ENCODE measurements around the gene TUBA3E. TPM values are rescaled to one million over a fixed set of nuclear protein-coding genes. Genes with fewer than 3 reads are reported as not detected.
"Not testable (repeated sequence)": the region's sequence is repeated elsewhere in the genome, so short reads cannot be mapped to it uniquely, and the experiment has no call there.

The TUBA3E gene
- total RNA-seq, 2 donors from 2014 or later = not detected

DNA sequence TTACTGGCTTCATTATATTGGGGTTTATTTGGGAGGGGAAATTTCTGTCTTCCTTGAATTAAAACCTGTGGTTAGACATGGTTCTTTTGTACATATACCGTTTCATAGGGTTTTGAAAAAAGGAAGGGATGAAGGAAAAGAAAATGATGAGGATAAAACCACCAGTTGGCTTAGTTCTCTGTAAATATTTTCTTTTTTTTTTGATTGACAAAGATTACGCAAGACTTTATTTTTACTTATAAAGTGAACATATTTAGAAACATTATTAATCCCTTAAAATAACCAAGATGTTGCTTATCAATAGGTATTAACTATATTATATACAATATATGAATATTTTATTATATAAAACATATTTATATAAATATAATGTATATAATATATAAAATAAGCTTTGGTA lies 45.1 kb upstream of the TUBA3E start:
- H3K27me3 Mint-ChIP-seq (ENCODE audit: insufficient read depth) = peaks cover 29% of the 10 kb centered on the region
- Histone ChIP-seq H3K27me3 (ENCODE audit: control insufficient read depth, insufficient read depth, low read length, poor library complexity, severe bottlenecking) (peaks cover 9% of the 10 kb centered on the region), H3K9ac (ENCODE audit: extremely low read depth, low read length, poor library complexity, severe bottlenecking) (no peak overlapping the region), H3K36me3 (ENCODE audit: control insufficient read depth, insufficient read depth, low read length) (no peaks in the 10 kb centered on the region), H3K4me3 (ENCODE audit: low read length) (no peak overlapping the region), H3K4me1 (ENCODE audit: control insufficient read depth, insufficient read depth, low read length) (no peaks in the 10 kb centered on the region), H3K27ac (ENCODE audit: low read depth, low read length) (no peak overlapping the region), H3K9me3 (ENCODE audit: control insufficient read depth, low read length) (no peaks in the 10 kb centered on the region)
- TF ChIP-seq, protein P1, sequence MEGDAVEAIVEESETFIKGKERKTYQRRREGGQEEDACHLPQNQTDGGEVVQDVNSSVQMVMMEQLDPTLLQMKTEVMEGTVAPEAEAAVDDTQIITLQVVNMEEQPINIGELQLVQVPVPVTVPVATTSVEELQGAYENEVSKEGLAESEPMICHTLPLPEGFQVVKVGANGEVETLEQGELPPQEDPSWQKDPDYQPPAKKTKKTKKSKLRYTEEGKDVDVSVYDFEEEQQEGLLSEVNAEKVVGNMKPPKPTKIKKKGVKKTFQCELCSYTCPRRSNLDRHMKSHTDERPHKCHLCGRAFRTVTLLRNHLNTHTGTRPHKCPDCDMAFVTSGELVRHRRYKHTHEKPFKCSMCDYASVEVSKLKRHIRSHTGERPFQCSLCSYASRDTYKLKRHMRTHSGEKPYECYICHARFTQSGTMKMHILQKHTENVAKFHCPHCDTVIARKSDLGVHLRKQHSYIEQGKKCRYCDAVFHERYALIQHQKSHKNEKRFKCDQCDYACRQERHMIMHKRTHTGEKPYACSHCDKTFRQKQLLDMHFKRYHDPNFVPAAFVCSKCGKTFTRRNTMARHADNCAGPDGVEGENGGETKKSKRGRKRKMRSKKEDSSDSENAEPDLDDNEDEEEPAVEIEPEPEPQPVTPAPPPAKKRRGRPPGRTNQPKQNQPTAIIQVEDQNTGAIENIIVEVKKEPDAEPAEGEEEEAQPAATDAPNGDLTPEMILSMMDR (conservative IDR thresholded peaks at IDR 0.05) = no peak
- no peaks in the 10 kb centered on the region for H3K4me1 Mint-ChIP-seq
- no peak overlapping the region for H3K27ac Mint-ChIP-seq
- DNase-seq = no peak
- peaks cover 7% of the 10 kb centered on the region for H3K9me3 Mint-ChIP-seq
- WGBS, 2 experiments (ENCODE audit: insufficient coverage in 1 of 2, insufficient read length in 1 of 2) = 83 to 88% methylated on average over 1 of the region's 2 CpGs
- no peaks in the 10 kb centered on the region for H3K36me3 Mint-ChIP-seq (ENCODE audit: low read depth)
- H3K4me3 Mint-ChIP-seq = no peak overlapping the region

DNA sequence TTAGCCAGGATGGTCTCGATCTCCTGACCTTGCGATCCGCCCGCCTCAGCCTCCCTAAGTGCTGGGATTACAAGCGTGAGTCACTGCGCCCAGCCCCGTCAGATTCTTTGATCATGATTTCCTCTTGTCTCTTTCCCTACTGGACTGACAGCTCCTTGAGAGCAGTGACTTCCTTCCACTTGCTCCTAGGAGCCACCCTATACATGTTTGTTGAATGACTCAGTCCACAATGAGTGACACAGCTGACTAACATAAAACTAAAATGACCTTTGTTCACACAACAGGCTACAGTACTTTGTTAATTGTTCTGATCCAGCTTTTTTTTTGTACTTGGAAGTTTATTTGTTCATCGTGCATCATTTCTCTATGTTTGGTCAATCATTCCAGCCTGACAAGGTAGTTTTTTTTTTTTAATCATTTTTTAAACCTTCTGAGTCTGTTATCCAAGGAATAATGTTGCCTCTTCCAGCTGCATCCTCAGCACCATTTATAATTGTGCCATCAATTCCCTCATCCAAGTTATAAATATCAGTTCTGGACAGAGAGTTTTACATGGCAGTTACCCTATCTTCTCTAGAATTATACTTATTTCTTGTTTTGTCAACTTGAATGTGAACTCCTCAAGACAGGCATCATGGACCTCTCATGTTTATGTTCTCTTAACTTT lies 42.9 kb upstream of the TUBA3E start:
- TF ChIP-seq, protein P1 (conservative IDR thresholded peaks at IDR 0.05) = no peak
- Mint-ChIP-seq H3K36me3 (ENCODE audit: low read depth) (no peaks in the 10 kb centered on the region), H3K27ac (no peak overlapping the region), H3K4me3 (no peak overlapping the region), H3K4me1 (no peaks in the 10 kb centered on the region), H3K27me3 (ENCODE audit: insufficient read depth) (peaks cover 14% of the 10 kb centered on the region), H3K9me3 (peaks cover 7% of the 10 kb centered on the region)
- H3K9me3 ChIP-seq (ENCODE audit: control insufficient read depth, low read length) = no peaks in the 10 kb centered on the region
- no peak overlapping the region for H3K9ac ChIP-seq (ENCODE audit: extremely low read depth, low read length, poor library complexity, severe bottlenecking)
- no peak overlapping the region for H3K27ac ChIP-seq (ENCODE audit: low read depth, low read length)
- H3K36me3 ChIP-seq (ENCODE audit: control insufficient read depth, insufficient read depth, low read length) = no peaks in the 10 kb centered on the region
- WGBS, 2 experiments (ENCODE audit: insufficient coverage in 1 of 2, insufficient read length in 1 of 2) = 92 to 93% methylated on average over 8 of the region's 8 CpGs
- H3K4me1 ChIP-seq (ENCODE audit: control insufficient read depth, insufficient read depth, low read length) = no peaks in the 10 kb centered on the region
- no peak overlapping the region for H3K4me3 ChIP-seq (ENCODE audit: low read length)
- no peak for DNase-seq
- H3K27me3 ChIP-seq (ENCODE audit: control insufficient read depth, insufficient read depth, low read length, poor library complexity, severe bottlenecking) = no peaks in the 10 kb centered on the region

- not testable (repeated sequence) for H3K36me3 Mint-ChIP-seq (ENCODE audit: low read depth); H3K4me3 Mint-ChIP-seq; H3K27me3 ChIP-seq (ENCODE audit: control insufficient read depth, insufficient read depth, low read length, poor library complexity, severe bottlenecking); H3K9me3 Mint-ChIP-seq; H3K4me1 ChIP-seq (ENCODE audit: control insufficient read depth, insufficient read depth, low read length); DNase-seq; H3K27ac ChIP-seq (ENCODE audit: low read depth, low read length); H3K4me1 Mint-ChIP-seq; H3K36me3 ChIP-seq (ENCODE audit: control insufficient read depth, insufficient read depth, low read length); H3K9ac ChIP-seq (ENCODE audit: extremely low read depth, low read length, poor library complexity, severe bottlenecking); H3K27ac Mint-ChIP-seq; H3K27me3 Mint-ChIP-seq (ENCODE audit: insufficient read depth); H3K9me3 ChIP-seq (ENCODE audit: control insufficient read depth, low read length); H3K4me3 ChIP-seq (ENCODE audit: low read length)
- 86 to 89% methylated on average over 6 of the region's 6 CpGs for WGBS, 2 experiments (ENCODE audit: insufficient coverage in 1 of 2, insufficient read length in 1 of 2)
Observed at GRCh38 chr2:130239581-130239980, 41.3 kb upstream of the TUBA3E start.

GRCh38 chr2:130233066-130233465 lies 34.8 kb upstream of the TUBA3E start:
- H3K4me3 Mint-ChIP-seq; H3K36me3 ChIP-seq (ENCODE audit: control insufficient read depth, insufficient read depth, low read length); DNase-seq; H3K9ac ChIP-seq (ENCODE audit: extremely low read depth, low read length, poor library complexity, severe bottlenecking); H3K4me1 Mint-ChIP-seq; H3K27ac Mint-ChIP-seq; H3K4me3 ChIP-seq (ENCODE audit: low read length); H3K27me3 ChIP-seq (ENCODE audit: control insufficient read depth, insufficient read depth, low read length, poor library complexity, severe bottlenecking); H3K9me3 Mint-ChIP-seq; H3K36me3 Mint-ChIP-seq (ENCODE audit: low read depth); H3K27ac ChIP-seq (ENCODE audit: low read depth, low read length); H3K9me3 ChIP-seq (ENCODE audit: control insufficient read depth, low read length); H3K4me1 ChIP-seq (ENCODE audit: control insufficient read depth, insufficient read depth, low read length); H3K27me3 Mint-ChIP-seq (ENCODE audit: insufficient read depth): not testable (repeated sequence)
- 90 to 92% methylated on average over 1 to 2 of the region's 2 CpGs for WGBS, 2 experiments (ENCODE audit: insufficient coverage in 1 of 2, insufficient read length in 1 of 2)
